HG03039 (cell line): ENCODE results near the gene GIN1.
"Not testable (repeated sequence)": the region's sequence is repeated elsewhere in the genome, so short reads cannot be mapped to it uniquely, and the experiment has no call there.

Experiments
- ATAC-seq: cut with Tn5 transposase; IDR thresholded peaks from one replicate; pipeline ENCODE4 v1.9.1; 2021; ENCODE audit warnings: mild to moderate bottlenecking, moderate library complexity; ENCODE audit not compliant: unreplicated experiment

GIN1 gene

GRCh38 chr5:103110403-103110802 is 9.5 kb downstream of the GIN1 start:
- no peak for ATAC-seq

- ATAC-seq, result no peak
Observed at GRCh38 chr5:103109277-103109676, 10.7 kb downstream of the GIN1 start.

GRCh38 chr5:103108086-103108485 is 11.9 kb downstream of the GIN1 start:
- no peak for ATAC-seq

GRCh38 chr5:103102234-103102633 is 17.7 kb downstream of the GIN1 start:
- ATAC-seq, result no peak

DNA sequence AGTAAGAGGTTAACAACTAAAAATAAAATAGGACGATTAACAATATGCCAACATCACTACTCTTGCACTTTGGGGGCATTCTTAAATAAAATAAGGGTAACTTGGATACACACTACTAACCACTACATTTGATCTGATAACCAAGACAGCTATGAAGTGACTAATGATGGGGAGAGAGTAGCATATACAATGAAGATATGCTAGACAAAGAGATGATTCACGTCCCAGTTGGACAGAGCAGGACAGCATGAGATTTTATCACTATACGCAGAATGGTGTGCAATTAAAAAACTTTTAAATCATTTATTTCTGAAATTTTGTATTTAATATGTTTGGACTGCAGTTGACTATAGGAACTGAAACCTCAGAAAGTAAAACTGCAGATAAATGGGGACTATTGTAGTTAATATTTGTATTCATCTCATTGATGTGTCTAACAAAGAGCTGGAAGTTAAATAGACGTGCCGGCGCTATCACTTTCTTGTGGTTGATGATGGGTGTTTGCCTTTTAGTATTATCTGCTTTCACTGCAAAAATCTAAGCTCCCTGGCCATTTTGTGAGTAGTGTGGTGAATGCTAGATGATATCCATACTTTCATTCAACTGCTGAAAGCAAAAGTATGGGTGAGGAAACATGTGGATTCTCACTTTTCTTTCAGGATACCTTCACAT is 18.7 kb downstream of the GIN1 start:
- ATAC-seq, result no peak

- ATAC-seq, result no peak
Observed at GRCh38 chr5:103098993-103099392, 20.9 kb downstream of the GIN1 start.

GRCh38 chr5:103094737-103095136 is 25.2 kb downstream of the GIN1 start:
- no peak for ATAC-seq

GRCh38 chr5:103093727-103094126 is 26.2 kb downstream of the GIN1 start:
- no peak for ATAC-seq

GRCh38 chr5:103092676-103093075 is 27.3 kb downstream of the GIN1 start:
- no peak for ATAC-seq

DNA sequence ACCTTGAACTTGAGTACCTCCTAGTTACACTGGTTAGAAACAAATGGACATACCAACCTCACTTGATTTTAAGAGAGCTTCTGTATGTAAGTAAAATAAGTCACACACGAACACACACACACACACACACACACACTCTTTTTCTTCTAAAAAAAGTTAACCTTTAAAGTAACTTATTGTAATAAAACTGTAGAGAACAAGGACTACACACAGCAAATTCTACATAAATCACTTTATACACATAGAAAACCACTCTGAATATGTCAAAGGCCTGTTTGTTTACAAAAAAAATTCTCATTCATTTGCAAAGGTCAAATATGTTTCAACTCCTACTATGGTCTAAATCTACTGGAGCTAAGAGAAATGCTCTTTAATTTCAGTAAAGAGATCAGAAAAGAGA is 29.1 kb downstream of the GIN1 start:
- ATAC-seq, result no peak

GRCh38 chr5:103089272-103089671 is 30.7 kb downstream of the GIN1 start:
- no peak for ATAC-seq

DNA sequence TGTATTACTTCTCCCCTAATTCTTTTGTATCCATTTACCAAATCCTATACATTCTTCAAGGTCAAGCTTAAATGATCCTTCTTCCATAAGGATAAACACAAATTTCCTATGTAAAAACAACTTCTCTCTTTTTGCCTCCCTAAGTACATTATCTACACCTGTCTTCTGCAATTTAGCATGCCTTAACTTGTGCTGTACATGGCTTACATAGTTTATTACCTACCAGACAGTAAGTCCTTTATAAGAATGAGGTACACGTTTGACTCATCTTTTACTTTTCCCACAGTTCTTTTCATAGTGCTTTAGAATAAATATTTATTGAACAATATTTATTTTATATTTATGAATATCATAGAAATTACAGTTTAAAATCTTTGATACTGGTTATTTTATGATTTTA is 33.4 kb downstream of the GIN1 start:
- ATAC-seq, result no peak

GRCh38 chr5:103079796-103080195 is 40.1 kb downstream of the GIN1 start:
- no peak for ATAC-seq

- ATAC-seq, result no peak
Observed at GRCh38 chr5:103075442-103075841, 44.5 kb downstream of the GIN1 start.

DNA sequence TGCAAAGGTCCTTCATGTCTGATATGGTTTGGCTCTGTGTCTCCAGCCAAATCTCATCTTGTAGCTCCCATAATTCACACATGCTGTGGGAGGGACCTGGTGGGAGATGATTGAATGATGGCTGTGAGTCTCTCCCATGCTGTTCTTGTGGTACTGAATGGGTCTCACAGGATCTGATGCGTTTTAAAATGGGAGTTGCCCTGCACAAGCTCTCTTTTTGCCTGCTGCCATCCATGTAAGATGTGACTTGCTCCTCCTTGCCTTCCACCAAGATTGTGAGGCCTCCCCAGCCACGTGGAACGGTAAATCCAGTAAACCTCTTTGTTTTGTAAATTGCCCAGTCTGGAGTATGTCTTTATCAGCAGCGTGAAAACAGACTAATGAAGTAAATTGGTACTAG is 46.4 kb downstream of the GIN1 start:
- not testable (repeated sequence) for ATAC-seq

DNA sequence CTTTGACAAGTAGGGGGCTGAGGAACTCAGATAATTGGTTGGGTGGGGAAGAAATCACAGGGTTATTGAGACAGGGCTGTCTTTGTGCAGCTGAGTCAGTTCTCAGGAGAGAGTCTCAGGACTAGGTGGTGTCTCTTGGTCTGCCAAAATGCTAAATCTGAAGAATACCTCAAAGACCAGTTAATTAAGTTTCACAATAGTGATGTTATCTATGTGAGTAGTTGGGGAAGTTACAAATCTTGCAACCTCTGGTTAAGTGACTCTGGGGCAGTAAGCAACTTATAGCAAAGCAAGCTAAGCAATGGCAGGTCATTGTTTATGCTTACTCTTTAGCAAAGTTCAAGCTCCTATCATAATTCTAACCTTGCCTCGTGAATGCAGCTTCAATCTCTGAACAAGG is 53.6 kb downstream of the GIN1 start:
- no peak for ATAC-seq

GRCh38 chr5:103060424-103060954 is 59.4 kb downstream of the GIN1 start:
- ATAC-seq, result no peak

GRCh38 chr5:103059525-103059924 is 60.4 kb downstream of the GIN1 start:
- ATAC-seq, result no peak

GRCh38 chr5:103057208-103058130 is 62.5 kb downstream of the GIN1 start:
- ATAC-seq, result no peak

GRCh38 chr5:103046706-103047105 is 73.2 kb downstream of the GIN1 start:
- ATAC-seq, result not testable (repeated sequence)

- no peak for ATAC-seq
Observed at GRCh38 chr5:103041071-103041676, 78.8 kb downstream of the GIN1 start.
